K562 (cell line): ENCODE measurements around the gene C16orf92. TPM values are rescaled to one million over a fixed set of nuclear protein-coding genes. Genes with fewer than 3 reads are reported as not detected.

ENCODE experiments used
- HDAC3 ChIP-seq: fragments of 450-650 bp; IDR thresholded peaks from 2 replicates; pipeline ENCODE4 v1.6.1; 2018; ENCODE audit warnings: borderline replicate concordance, mild to moderate bottlenecking, moderate library complexity; ENCODE audit not compliant: partially characterized antibody
- MYNN ChIP-seq, 2 experiments: sonication (generic); formaldehyde crosslinking in 1 of 2; IDR thresholded peaks; 2 replicates each; pipeline versions ENCODE4 v1.5.0 to v1.6.1; 2016 to 2020; ENCODE audit warnings: antibody characterized with exemption in 1 of 2, missing genetic modification reagents in 1 of 2
- NEUROD1 ChIP-seq: fragments of 150-350 bp; IDR thresholded peaks from 2 replicates; pipeline ENCODE4 v1.6.1; 2014; ENCODE audit warnings: borderline replicate concordance, low read length, low read depth; ENCODE audit not compliant: partially characterized antibody
- POLR2AphosphoS5 ChIP-seq: IDR thresholded peaks from 2 replicates; pipeline ENCODE4 v1.6.1; 2011; ENCODE audit warnings: mild to moderate bottlenecking, low read depth, low read length, moderate library complexity; ENCODE audit not compliant: control insufficient read depth, insufficient read depth
- RBFOX2 ChIP-seq: fragments of 200-400 bp; formaldehyde crosslinking; IDR thresholded peaks from 2 replicates; pipeline ENCODE4 v1.6.1; 2017; ENCODE audit warnings: low read depth, mild to moderate bottlenecking, low read length, moderate library complexity
- ZBTB40 ChIP-seq, 2 experiments: fragments of 450-650 bp in 1 of 2; sonication (generic) in 1 of 2; formaldehyde crosslinking in 1 of 2; IDR thresholded peaks; 2 replicates each; pipeline versions ENCODE4 v1.7.1 to v1.9.0; 2016 to 2022; ENCODE audit warnings: inconsistent platforms in 1 of 2, mild to moderate bottlenecking in 1 of 2, missing genetic modification reagents in 1 of 2
- ZNF589 ChIP-seq: fragments of 200-800 bp; sonication (Bioruptor generic); IDR thresholded peaks from 2 replicates; pipeline ENCODE4 v1.6.1; 2016; ENCODE audit warnings: low read depth, missing genetic modification characterization, missing compliant biosample characterization
- polyA plus RNA-seq, 8 experiments: library from polyadenylated mRNA; depleted of rRNA in 4 of 8; stranded (reverse) in 5 of 8; unstranded in 3 of 8; fragments of >200 nt; fragmentation: Nextera tagmentation in 2 of 8; fragmentation: Illumina TruSeq in 1 of 8; extraction: Ambion mirVana in 2 of 8; extraction: Trizol in 1 of 8; gene quantifications; 2 replicates each; pipeline versions ENCODE4 v1.2.1 to v1.2.3, GENCODE V29; 2011 to 2014; ENCODE audit warnings: inconsistent platforms in 1 of 8, missing spikeins in 1 of 8
- total RNA-seq, 7 experiments: library from RNA; depleted of rRNA in 6 of 7; stranded (reverse); fragments of >200 nt in 6 of 7; fragmentation: Illumina TruSeq in 2 of 7; extraction: Trizol in 2 of 7; gene quantifications; 2 replicates each; pipeline versions ENCODE4 v1.2.1 to v1.2.3, GENCODE V29; 2011 to 2021; ENCODE audit warnings: low replicate concordance in 1 of 7
- TF ChIP-seq, protein P1 (sequence below), 3 experiments: IDR thresholded peaks in 2 of 3; conservative IDR thresholded peaks in 1 of 3; 2 replicates each; pipeline ENCODE4 v1.5.1; 2011 to 2012; ENCODE audit warnings: low read length in 3 of 3, mild to moderate bottlenecking in 3 of 3, control low read depth in 2 of 3, improper control_type of control experiment in 1 of 3, inconsistent platforms in 1 of 3, low read depth in 1 of 3, mixed read lengths in 1 of 3, moderate library complexity in 1 of 3; ENCODE audit not compliant: insufficient read depth in 2 of 3

Gene C16orf92
- total and polyA plus RNA-seq, 9 of the 15 experiments (the other 6 are each of a cell fraction or from before 2014, with no cell fraction given), result not detected

GRCh38 chr16:30063893-30064728 lies 41.1 kb downstream of the C16orf92 start (continued):
- TF ChIP-seq ZBTB40 (IDR thresholded peaks at IDR 0.05), result no peak
- no peak for TF ChIP-seq ZBTB40 (CRISPR knock-in tag; IDR thresholded peaks at IDR 0.05)
- TF ChIP-seq MYNN (IDR thresholded peaks at IDR 0.05), result peak; percentile 54; the same call in 1 of the 2 replicates
- TF ChIP-seq MYNN (CRISPR knock-in tag; IDR thresholded peaks at IDR 0.05), result no peak
- TF ChIP-seq HDAC3, result no peak
- TF ChIP-seq, protein P1, sequence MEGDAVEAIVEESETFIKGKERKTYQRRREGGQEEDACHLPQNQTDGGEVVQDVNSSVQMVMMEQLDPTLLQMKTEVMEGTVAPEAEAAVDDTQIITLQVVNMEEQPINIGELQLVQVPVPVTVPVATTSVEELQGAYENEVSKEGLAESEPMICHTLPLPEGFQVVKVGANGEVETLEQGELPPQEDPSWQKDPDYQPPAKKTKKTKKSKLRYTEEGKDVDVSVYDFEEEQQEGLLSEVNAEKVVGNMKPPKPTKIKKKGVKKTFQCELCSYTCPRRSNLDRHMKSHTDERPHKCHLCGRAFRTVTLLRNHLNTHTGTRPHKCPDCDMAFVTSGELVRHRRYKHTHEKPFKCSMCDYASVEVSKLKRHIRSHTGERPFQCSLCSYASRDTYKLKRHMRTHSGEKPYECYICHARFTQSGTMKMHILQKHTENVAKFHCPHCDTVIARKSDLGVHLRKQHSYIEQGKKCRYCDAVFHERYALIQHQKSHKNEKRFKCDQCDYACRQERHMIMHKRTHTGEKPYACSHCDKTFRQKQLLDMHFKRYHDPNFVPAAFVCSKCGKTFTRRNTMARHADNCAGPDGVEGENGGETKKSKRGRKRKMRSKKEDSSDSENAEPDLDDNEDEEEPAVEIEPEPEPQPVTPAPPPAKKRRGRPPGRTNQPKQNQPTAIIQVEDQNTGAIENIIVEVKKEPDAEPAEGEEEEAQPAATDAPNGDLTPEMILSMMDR (IDR thresholded peaks at IDR 0.05 in 2 of 3, conservative IDR thresholded peaks at IDR 0.05 in 1 of 3; ENCODE audit: insufficient read depth in 2 of 3, low read depth in 1 of 3, low read length in 3 of 3), result peak; percentile 48 to 57 (median 50); a peak in 5 of 6 replicates
- 0 out of 2 replicates have a peak, but pooled peaks have one; percentile 52 for TF ChIP-seq ZNF589 (CRISPR knock-in tag)
- TF ChIP-seq POLR2AphosphoS5, result peak; percentile 38; the same call in 1 of the 2 replicates
- no peak for TF ChIP-seq NEUROD1
- TF ChIP-seq RBFOX2, result 0 out of 2 replicates have a peak, but pooled peaks have one; percentile 37
